Measurements from ENCODE around the gene AACS. TPM values are rescaled to one million over a fixed set of nuclear protein-coding genes. Genes with fewer than 3 reads are reported as not detected.

AACS gene
- total RNA-seq, 1 experiment from 2014 or later, result 13.8 TPM

- no peak for DNase-seq (ENCODE audit: low read depth)
- in situ Hi-C loops (cut with HindIII; ENCODE audit: low pct_unique_long_range_greater_than_20kb, low sequenced_read_pairs), result no loop called here
These were observed 97.3 kb downstream of the AACS start for GRCh38 chr12:125162489-125163028.

- DNase-seq (ENCODE audit: low read depth), result no peak
- in situ Hi-C loops (cut with HindIII; ENCODE audit: low pct_unique_long_range_greater_than_20kb, low sequenced_read_pairs), result no loop called here
These were observed 97.9 kb downstream of the AACS start for GRCh38 chr12:125163148-125163547.

DNA sequence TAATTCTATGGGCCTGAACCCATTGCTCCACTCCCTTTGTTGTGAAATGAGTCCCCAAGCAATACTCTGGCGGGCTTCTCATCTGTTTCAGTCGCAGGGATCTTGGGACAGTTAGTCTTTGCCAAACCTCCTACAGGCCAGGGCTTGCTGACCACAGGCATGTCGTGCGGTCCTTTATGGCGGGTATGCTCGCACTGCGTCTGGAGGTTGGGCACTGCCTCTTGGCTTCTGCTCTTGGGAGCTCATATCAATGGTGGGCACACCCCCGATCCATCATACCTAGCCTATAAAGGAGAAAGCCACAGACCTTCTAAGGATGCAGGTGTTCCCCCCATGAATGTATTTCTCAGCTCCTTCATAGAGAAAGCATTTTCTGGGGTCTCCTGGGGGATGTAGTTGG is 99.3 kb downstream of the AACS start:
- in situ Hi-C loops (cut with HindIII; ENCODE audit: low pct_unique_long_range_greater_than_20kb, low sequenced_read_pairs), result no loop called here

GRCh38 chr12:125166041-125166440 is 100.8 kb downstream of the AACS start:
- in situ Hi-C loops (cut with HindIII; ENCODE audit: low pct_unique_long_range_greater_than_20kb, low sequenced_read_pairs), result no loop called here
- DNase-seq (ENCODE audit: low read depth), result no peak

More for the DNA sequence above, 99.3 kb downstream of the AACS start:
- DNase-seq (ENCODE audit: low read depth), result no peak

- in situ Hi-C loops (cut with HindIII; ENCODE audit: low pct_unique_long_range_greater_than_20kb, low sequenced_read_pairs), result no loop called here
- no peak for DNase-seq (ENCODE audit: low read depth)
These were observed 102.4 kb downstream of the AACS start for GRCh38 chr12:125167658-125168057.

- in situ Hi-C loops (cut with HindIII; ENCODE audit: low pct_unique_long_range_greater_than_20kb, low sequenced_read_pairs), result no loop called here
- no peak for DNase-seq (ENCODE audit: low read depth)
These were observed 104.2 kb downstream of the AACS start for GRCh38 chr12:125169451-125169850.

- in situ Hi-C loops (cut with HindIII; ENCODE audit: low pct_unique_long_range_greater_than_20kb, low sequenced_read_pairs), result no loop called here
- no peak for DNase-seq (ENCODE audit: low read depth)
These were observed 104.6 kb downstream of the AACS start for GRCh38 chr12:125169870-125170269.

DNA sequence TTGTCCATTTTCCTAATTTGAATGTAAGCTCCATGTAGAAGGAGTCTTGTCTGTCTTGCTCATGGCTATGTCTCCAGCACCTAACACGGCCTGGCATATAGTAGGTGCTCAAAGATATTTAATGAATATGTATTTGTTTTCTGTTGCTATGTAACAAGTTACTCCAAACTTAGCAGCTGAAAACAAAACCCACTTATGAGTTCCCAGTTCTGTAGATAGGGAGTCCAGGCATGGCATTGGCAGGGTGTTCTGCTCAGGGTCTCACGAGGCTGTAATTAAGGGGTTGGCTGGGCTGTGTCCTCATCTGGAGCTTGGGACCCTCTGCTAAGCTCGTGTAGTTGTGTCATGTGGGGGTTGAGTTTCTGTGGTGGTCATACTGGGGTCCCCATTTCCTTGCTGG is 106.0 kb downstream of the AACS start:
- in situ Hi-C loops (cut with HindIII; ENCODE audit: low pct_unique_long_range_greater_than_20kb, low sequenced_read_pairs), result no loop called here
- DNase-seq (ENCODE audit: low read depth), result no peak

DNA sequence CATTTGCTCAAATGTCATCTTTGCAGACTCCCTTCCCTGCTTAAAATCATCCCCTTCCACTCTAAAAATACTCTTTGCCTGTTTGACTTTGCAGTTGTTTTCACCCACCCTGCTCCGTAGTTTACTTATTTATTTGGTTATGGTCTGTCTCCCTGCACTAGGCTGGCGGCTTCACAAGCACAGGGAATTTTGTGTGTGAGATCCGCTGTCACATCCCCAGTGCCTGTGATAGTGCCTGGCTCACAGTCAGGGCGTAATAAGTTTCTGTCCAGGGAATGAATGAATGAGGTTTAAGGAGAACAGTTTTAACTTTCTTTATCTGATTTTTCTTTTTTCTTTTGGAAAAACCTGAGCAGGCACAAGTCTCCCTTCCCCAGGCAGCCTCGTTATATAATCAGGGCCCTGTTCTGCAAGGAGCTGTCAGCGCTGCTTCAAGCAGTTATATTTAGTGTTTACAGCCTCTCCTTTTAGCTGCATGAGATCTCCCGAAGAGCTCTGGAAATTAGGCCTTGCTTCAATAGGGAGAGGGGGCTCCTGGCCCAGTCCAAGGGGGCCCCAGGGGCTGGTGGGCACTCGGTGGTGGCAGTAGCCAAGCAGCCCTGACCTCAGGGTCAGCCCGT is 107.1 kb downstream of the AACS start:
- in situ Hi-C loops (cut with HindIII; ENCODE audit: low pct_unique_long_range_greater_than_20kb, low sequenced_read_pairs), result no loop called here
- DNase-seq (ENCODE audit: low read depth), result no peak

GRCh38 chr12:125175576-125175975 is 110.3 kb downstream of the AACS start:
- in situ Hi-C loops (cut with HindIII; ENCODE audit: low pct_unique_long_range_greater_than_20kb, low sequenced_read_pairs), result no loop called here
- DNase-seq (ENCODE audit: low read depth), result no peak

GRCh38 chr12:125178222-125178621 is 113.0 kb downstream of the AACS start:
- in situ Hi-C loops (cut with HindIII; ENCODE audit: low pct_unique_long_range_greater_than_20kb, low sequenced_read_pairs), result no loop called here
- no peak for DNase-seq (ENCODE audit: low read depth)

- in situ Hi-C loops (cut with HindIII; ENCODE audit: low pct_unique_long_range_greater_than_20kb, low sequenced_read_pairs), result no loop called here
- no peak for DNase-seq (ENCODE audit: low read depth)
These were observed 114.9 kb downstream of the AACS start for GRCh38 chr12:125180144-125180543.

DNA sequence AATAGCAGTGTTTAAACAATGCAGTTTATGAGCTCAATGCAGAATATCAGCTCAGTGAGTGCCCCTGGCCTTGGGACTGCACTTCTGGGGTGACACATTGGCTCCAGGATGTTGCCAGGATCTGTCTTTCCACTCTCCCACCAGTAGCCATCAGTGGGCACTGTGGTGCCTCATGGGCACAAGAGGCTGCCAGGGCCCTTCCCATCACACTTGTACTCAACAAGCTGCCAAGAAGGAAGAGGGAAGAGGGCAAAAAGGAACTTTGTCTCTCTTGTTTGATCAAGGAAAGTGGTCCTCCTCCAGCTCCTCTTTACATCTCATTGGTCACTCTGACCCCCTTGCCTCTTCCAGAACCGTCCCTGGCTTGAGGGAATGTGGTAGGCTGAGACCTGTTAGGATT is 115.9 kb downstream of the AACS start:
- in situ Hi-C loops (cut with HindIII; ENCODE audit: low pct_unique_long_range_greater_than_20kb, low sequenced_read_pairs), result no loop called here
- no peak for DNase-seq (ENCODE audit: low read depth)

DNA sequence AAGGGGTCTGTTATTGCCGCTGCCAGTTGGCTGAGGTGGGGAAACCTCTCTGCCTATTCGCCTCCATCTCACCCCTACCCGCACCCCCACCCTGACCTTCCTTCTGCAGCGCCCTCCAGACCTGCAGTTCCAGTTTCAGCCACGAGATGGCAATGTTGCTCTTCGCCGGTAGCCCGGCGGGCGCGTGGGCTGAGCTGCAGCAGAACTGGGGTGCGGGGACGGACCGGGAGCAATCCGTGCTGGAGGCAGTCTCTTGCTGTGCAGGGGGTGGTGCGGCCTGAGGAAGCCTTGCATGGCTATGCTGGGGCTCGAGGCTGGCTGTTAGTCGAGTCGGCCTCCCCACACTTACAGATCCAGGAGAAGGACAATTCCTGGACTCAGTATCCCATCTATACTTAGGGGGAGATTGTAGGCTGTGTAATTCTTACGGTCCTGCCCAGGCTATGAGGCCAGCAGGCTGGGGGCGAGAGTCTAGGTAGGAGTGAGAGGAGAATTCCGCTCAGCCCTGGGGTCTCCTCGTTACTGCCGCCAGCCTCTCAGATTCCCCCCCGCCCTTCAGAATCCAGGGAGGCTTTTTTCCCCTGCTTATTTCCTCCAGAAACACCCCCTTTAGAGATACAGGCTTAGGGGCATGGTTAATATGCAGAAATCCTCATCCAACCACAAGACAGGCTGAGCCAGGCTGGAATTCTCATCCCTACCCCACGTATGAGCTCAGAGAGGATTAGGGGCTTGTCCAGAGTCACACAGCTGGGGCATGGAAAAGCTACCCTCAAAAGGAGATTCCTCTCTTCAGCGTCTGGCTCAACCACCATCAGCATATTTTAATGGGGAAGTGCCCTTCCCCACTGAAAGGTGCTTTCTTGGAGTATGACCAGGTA is 118.2 kb downstream of the AACS start:
- DNase-seq (ENCODE audit: low read depth), result peak; percentile 66
- in situ Hi-C loops (cut with HindIII; ENCODE audit: low pct_unique_long_range_greater_than_20kb, low sequenced_read_pairs), result no loop called here

DNA sequence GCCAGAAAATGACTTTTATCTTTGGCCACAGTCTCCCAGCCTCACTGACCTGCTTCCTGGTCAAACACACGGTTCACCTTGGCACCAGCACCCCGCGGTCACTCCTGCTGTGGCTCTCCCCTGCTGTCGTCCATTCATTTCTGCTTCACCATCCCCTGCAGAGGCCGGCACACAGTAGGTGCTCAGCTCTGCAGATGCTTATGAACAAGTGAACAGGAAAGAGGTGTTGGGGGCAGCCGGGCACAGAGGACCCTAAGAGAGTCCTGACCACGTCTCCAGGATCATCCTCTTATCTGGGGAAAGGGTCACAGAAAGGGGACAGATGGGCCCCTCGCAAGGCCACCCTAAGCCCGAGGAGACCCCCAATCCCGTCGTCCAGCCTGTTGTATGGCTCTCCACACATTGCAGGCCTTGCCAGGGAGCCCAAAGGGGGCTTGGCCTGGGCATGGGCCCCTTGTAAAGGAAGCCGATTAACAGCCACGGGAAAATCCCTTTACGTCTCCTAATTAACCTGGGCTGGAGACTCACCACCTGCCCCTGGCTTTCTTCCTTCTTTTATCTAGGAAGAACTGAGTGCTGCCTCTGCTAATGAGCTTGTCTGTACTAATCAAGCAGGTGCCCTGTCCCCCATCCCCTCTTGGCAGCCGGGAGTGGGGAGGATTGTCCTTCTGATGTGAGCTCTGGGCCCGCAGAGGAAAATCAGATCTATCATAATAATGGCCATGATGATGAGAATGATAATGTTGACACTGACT is 119.2 kb downstream of the AACS start:
- in situ Hi-C loops (cut with HindIII; ENCODE audit: low pct_unique_long_range_greater_than_20kb, low sequenced_read_pairs), result no loop called here

GRCh38 chr12:125185311-125185739 is 120.1 kb downstream of the AACS start:
- DNase-seq (ENCODE audit: low read depth), result no peak
- in situ Hi-C loops (cut with HindIII; ENCODE audit: low pct_unique_long_range_greater_than_20kb, low sequenced_read_pairs), result no loop called here

More for the DNA sequence above, 119.2 kb downstream of the AACS start:
- no peak for DNase-seq (ENCODE audit: low read depth)

DNA sequence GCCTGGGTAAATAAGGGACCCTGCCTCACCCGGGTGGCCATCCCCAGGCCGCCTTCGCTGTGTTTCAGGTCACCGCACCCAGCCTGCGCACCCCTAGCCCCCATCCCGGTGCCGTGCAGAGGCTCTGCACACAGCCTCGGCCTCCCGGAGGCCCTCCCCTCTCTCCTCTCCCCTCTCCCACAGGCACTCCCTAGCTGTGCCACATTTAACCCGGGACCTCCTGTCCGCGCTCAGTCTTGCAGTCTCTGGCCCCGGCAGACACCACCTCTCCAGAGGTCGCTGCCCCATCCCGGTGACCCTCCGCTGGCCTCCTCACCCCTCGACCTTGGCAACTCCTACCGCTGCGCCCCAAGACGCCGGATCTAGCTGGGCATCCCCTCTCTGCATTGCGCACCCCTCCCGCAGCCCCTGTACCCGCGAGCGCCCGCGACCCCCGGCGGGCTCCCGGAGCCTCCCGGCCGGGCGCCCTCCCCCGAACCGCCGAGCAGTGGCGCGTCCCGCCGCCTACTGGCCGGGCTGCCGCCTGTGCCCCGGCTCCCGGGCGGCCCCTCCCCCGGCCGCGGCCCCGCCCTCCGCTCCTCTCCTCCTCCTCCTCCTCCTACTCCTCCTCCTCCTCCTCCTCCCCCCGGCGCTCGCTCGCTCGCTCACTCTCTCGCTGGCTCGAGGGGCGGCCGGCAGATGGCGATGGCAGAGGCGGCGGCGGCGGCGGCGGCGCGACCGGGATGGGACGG is 120.7 kb downstream of the AACS start, which contains the start of gene TMEM132B:
Gene TMEM132B (plus strand): TSS at position 647 of the 731 bp plus-strand sequence.
- peak; percentile 77 for DNase-seq (ENCODE audit: low read depth)

More for the DNA sequence above, 120.7 kb downstream of the AACS start, which contains the start of gene TMEM132B:
- in situ Hi-C loops (cut with HindIII; ENCODE audit: low pct_unique_long_range_greater_than_20kb, low sequenced_read_pairs), result no loop called here

All from Caki2 (cell line).